Nephron progenitor cell (in vitro differentiated cells): ENCODE results near the gene COP1.
"Not testable (repeated sequence)": the region's sequence is repeated elsewhere in the genome, so short reads cannot be mapped to it uniquely, and the experiment has no call there.

Experiments
- DNase-seq: peaks from one replicate; pipeline ENCODE4 v3.0.0; 2021
- H3K27ac Mint-ChIP-seq: 2 replicates; pipeline ENCODE4 v1.8.0; 2021; ENCODE audit warnings: mild to moderate bottlenecking, moderate library complexity, mixed read lengths
- H3K27me3 Mint-ChIP-seq: 2 replicates; pipeline ENCODE4 v1.8.0; 2021; ENCODE audit warnings: mild to moderate bottlenecking, low read depth, mixed read lengths; ENCODE audit not compliant: poor library complexity
- H3K36me3 Mint-ChIP-seq: 2 replicates; pipeline ENCODE4 v1.8.0; 2021; ENCODE audit warnings: low read depth, mixed read lengths
- H3K4me1 Mint-ChIP-seq: 2 replicates; pipeline ENCODE4 v1.8.0; 2021; ENCODE audit warnings: mixed read lengths
- H3K4me3 Mint-ChIP-seq: 2 replicates; pipeline ENCODE4 v1.8.0; 2021; ENCODE audit warnings: mild to moderate bottlenecking, moderate library complexity, mixed read lengths
- H3K9me3 Mint-ChIP-seq: 2 replicates; pipeline ENCODE4 v1.8.0; 2021; ENCODE audit warnings: mild to moderate bottlenecking, moderate library complexity, mixed read lengths
- CTCF ChIP-seq: fragments of 200-600 bp; sonication (generic); IDR thresholded peaks from 2 replicates; pipeline ENCODE4 v1.5.0; 2021; ENCODE audit warnings: antibody characterized with exemption

Gene COP1

DNA sequence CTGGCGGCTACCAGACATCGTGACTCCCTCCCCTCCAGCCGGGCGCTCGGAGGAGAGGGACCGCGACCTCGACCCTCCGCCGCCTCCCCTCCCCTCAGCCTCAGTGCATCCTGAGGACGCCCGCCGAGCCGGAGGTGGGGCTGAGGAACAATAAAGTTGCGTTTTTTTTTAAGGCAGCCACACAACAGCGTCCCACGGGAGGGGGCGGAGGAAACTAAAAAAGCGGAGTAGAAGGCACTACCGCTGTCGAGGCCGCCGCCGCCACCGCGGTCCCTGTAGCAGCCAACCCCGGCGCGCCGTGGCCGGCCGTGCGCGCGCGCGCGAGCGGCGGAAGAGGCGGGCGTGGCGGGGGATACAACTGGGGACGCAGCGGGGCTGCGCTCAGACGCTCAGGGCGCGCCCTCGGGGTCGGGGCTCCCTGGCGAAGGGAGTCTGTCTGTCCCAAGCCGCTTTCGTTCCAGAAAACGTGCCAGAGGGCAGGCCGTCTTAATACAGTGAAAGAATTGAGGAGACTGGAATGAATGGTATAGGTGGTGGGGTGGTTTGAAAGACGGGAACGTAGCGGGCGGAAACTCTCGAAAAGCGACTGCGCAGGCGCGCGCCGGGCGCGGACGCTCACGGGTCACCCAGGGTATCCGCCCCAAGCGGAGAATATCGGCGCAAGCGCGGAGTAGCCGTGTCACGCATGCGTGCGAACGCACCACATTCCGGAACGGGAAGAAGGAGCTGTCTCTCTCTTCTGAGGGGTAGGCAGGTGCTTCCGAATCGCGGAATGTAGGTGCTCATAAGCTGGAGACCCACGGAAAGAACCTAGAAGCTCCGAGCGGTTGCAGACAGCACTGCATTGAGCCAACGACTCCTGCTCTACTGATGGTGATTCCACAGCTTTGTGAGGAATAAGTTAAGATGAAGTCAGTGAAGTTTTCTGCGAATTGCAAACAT, at the start of gene COP1:
Gene COP1, minus strand, starts transcription at position 326 of the 942 bp plus-strand sequence. Its CDS starts 308 bp downstream, at position 18.
- no peak for TF ChIP-seq CTCF
- Mint-ChIP-seq H3K9me3 (no peaks in the 10 kb centered on the region), H3K27me3 (peaks cover 7% of the 10 kb centered on the region), H3K4me1 (peaks cover 40% of the 10 kb centered on the region), H3K27ac (peak within 1 kb of the TSS; percentile 99), H3K4me3 (peak within 1 kb of the TSS; percentile 98), H3K36me3 (peaks cover 7% of the 10 kb centered on the region)
- peak; percentile 96 for DNase-seq

GRCh38 chr1:176252191-176252590, 45.1 kb upstream of the COP1 start:
- H3K27me3 Mint-ChIP-seq = peaks cover 2% of the 10 kb centered on the region
- no peak for TF ChIP-seq CTCF
- H3K4me1 Mint-ChIP-seq = no peaks in the 10 kb centered on the region
- H3K27ac Mint-ChIP-seq = no peak overlapping the region
- no peak overlapping the region for H3K4me3 Mint-ChIP-seq
- H3K9me3 Mint-ChIP-seq = no peaks in the 10 kb centered on the region
- H3K36me3 Mint-ChIP-seq = no peaks in the 10 kb centered on the region
- no peak for DNase-seq

- Mint-ChIP-seq H3K27me3 (peaks cover 9% of the 10 kb centered on the region), H3K27ac (no peak overlapping the region), H3K4me1 (no peaks in the 10 kb centered on the region), H3K4me3 (no peak overlapping the region), H3K36me3 (no peaks in the 10 kb centered on the region), H3K9me3 (no peaks in the 10 kb centered on the region)
- TF ChIP-seq CTCF = no peak
- no peak for DNase-seq
Measured at GRCh38 chr1:176244851-176245250, 37.8 kb upstream of the COP1 start.

DNA sequence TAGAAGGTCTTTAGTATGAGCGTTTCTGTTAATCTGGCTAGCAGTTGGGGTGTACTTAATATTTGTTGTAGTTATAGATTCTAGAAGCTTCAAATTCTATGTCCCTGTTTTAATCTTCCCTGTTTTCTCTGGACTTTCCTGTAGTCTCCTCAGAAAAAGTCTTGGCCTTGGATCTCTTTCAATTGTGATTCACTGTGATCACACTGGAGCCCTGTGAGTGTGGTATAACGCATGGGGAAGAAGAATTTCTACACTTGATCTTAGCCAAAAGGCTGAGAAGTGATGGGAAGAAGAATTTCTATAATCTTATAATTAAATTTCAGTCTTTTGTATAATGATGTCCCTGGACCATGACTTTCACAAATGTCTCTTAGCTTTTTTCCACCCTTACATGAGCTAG, 36.7 kb upstream of the COP1 start:
- no peak for TF ChIP-seq CTCF
- H3K4me3 Mint-ChIP-seq = no peak overlapping the region
- no peaks in the 10 kb centered on the region for H3K36me3 Mint-ChIP-seq
- DNase-seq = no peak
- H3K27me3 Mint-ChIP-seq = peaks cover 9% of the 10 kb centered on the region
- H3K27ac Mint-ChIP-seq = peak overlapping the region; percentile 1
- H3K9me3 Mint-ChIP-seq = no peaks in the 10 kb centered on the region
- H3K4me1 Mint-ChIP-seq = no peaks in the 10 kb centered on the region

GRCh38 chr1:176241385-176242015, 34.4 kb upstream of the COP1 start:
- H3K27ac Mint-ChIP-seq = no peak overlapping the region
- no peak for DNase-seq
- no peaks in the 10 kb centered on the region for H3K9me3 Mint-ChIP-seq
- no peak overlapping the region for H3K4me3 Mint-ChIP-seq
- H3K27me3 Mint-ChIP-seq = peaks cover 9% of the 10 kb centered on the region
- no peaks in the 10 kb centered on the region for H3K4me1 Mint-ChIP-seq
- no peak for TF ChIP-seq CTCF
- H3K36me3 Mint-ChIP-seq = no peaks in the 10 kb centered on the region

DNA sequence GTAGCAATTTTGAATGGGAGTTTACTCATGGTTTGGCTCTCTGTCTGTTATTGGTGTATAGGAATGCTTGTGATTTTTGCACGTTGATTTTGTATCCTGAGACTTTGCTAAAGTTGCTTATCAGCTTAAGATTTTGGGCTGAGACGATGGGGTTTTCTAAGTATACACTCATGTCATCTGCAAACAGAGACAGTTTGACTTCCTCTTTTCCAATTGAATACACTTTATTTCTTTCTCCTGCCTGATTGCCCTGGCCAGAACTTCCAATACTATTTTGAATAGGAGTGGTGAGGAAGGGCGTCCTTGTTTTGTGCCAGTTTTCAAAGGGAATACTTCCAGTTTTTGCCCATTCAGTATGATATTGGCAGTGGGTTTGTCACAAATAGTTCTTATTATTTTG, 26.6 kb upstream of the COP1 start:
- not testable (repeated sequence) for H3K4me3 Mint-ChIP-seq, H3K27me3 Mint-ChIP-seq, H3K36me3 Mint-ChIP-seq, H3K27ac Mint-ChIP-seq, DNase-seq, H3K4me1 Mint-ChIP-seq
- H3K9me3 Mint-ChIP-seq = peaks cover 30% of the 10 kb centered on the region
